OCI-LY7 (cell line): ENCODE results near the gene PDZD2.

Source experiments
- CTCF ChIP-seq: fragments of 200-600 bp; sonication (generic); conservative IDR thresholded peaks from 2 replicates; pipeline ENCODE4 v1.5.1; 2014; ENCODE audit warnings: mild to moderate bottlenecking, antibody characterized with exemption, low read length, moderate library complexity, mixed read lengths
- EZH2phosphoT487 ChIP-seq: fragments of 200-600 bp; sonication (generic); IDR thresholded peaks from 2 replicates; pipeline ENCODE4 v1.6.1; 2018; ENCODE audit warnings: low read depth, borderline replicate concordance, mild to moderate bottlenecking, mixed run types, antibody characterized with exemption, low read length, moderate library complexity, mixed read lengths

- TF ChIP-seq CTCF (no peak), EZH2phosphoT487 (no peak)
Observed at GRCh38 chr5:31964007-31964360, 325.1 kb downstream of the PDZD2 start.
